ENCODE data around the gene ACBD4.

ACBD4 gene

DNA sequence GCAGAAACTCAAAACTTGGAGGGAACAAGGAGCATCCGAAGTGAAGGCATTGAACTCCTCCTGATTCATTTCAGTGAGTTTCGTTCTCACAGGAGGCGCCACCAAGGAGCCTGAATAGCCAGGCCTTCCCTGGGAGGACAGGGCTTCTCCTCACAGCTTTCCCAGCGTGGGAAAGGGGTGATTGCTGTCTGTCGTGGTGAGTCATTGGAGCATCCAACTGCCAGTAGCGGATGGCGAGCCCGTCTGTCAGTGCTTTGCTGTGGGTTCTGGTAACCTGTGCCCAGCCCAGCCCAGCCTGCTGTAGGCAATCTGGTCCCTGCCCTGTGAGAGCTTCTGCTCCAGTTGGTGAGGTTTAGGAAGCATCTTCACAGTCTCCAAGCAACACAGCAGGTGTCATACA, 31.5 kb upstream of the ACBD4 start:
- TF ChIP-seq, protein P1, sequence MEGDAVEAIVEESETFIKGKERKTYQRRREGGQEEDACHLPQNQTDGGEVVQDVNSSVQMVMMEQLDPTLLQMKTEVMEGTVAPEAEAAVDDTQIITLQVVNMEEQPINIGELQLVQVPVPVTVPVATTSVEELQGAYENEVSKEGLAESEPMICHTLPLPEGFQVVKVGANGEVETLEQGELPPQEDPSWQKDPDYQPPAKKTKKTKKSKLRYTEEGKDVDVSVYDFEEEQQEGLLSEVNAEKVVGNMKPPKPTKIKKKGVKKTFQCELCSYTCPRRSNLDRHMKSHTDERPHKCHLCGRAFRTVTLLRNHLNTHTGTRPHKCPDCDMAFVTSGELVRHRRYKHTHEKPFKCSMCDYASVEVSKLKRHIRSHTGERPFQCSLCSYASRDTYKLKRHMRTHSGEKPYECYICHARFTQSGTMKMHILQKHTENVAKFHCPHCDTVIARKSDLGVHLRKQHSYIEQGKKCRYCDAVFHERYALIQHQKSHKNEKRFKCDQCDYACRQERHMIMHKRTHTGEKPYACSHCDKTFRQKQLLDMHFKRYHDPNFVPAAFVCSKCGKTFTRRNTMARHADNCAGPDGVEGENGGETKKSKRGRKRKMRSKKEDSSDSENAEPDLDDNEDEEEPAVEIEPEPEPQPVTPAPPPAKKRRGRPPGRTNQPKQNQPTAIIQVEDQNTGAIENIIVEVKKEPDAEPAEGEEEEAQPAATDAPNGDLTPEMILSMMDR (IDR thresholded peaks at IDR 0.05; ENCODE audit: control insufficient read depth, extremely low read depth, insufficient read depth): no peak
- no peak overlapping the region for H3K4me3 ChIP-seq (ENCODE audit: low read depth, low read length)
- DNase-seq (ENCODE audit: low read depth): no peak

DNA sequence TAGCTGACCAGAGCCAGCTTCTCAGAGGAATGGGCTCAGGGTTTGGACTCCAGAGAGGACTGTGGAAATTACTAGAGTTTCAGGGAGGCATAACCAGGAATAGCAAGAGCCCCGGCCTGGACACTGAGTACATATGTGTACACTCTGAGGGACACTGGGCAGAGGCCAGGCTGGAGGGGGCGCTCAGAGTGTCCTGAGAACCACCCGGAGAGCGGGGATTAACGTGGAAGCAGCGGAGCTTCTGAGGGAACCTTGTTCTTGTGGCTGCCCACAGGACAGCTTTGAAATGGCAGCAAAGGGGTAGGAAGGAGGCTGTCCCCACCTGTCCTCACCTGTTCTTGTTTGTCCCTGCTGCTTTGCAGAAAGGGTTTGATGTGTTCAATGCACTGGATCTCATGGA, 31.0 kb upstream of the ACBD4 start:
- no peak overlapping the region for H3K4me3 ChIP-seq (ENCODE audit: low read depth, low read length)
- TF ChIP-seq, protein P1 (IDR thresholded peaks at IDR 0.05; ENCODE audit: control insufficient read depth, extremely low read depth, insufficient read depth): no peak
- DNase-seq (ENCODE audit: low read depth): no peak

DNA sequence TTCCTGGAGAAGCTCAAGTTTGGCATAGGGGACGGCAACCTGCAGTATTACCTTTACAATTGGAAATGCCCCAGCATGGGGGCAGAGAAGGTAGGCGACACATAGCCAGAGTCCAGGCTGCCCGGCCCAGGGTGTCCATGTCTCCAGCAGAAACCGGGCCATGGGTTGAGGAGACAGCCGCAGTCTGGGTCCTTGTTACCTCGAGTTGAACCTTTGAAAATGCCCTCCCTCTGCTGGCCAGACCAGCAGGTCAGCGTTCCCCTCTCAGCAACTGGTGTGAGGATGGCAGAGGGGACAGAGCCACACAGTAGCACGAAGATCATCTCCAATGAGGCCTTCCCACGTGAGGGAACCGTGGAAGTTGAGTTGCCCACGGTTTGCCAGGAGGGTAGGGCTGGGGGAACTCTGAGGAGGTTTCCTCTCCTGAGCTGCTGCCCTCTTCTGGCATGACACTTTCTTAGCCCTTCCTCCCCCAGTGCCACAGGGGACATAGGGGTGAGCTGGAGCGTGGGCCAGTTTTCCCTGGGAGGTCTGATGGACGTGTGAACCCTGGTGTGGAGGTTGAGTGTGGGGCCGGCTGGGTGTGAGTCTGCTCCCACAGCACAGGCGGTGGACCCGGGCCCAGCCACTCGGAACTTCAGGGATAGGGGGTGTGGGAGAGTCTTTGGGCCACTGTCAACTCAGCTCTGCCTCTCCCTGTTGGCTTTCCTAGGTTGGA, 30.4 kb upstream of the ACBD4 start:
- H3K4me3 ChIP-seq (ENCODE audit: low read depth, low read length): no peak overlapping the region
- DNase-seq (ENCODE audit: low read depth): no peak
- TF ChIP-seq, protein P1 (IDR thresholded peaks at IDR 0.05; ENCODE audit: control insufficient read depth, extremely low read depth, insufficient read depth): no peak

DNA sequence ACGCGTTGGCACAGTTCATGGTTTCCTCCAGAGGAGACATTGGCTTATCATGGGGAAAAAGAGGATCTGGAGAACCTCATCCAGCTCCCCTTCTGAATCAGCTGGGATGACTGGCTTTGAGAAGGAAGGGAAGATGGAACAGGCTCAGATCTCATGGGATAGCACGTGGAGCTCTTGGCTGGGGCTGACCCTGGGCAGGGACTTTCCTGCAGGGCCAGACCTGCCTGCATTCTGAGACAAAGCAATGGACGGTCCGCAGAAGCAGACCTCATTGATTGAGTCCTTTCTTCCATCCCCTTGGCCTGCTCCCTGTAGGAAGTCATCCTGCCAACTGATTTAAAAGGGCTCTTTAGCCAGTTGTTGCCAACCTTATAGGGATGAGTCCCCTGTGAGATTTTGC, 29.4 kb upstream of the ACBD4 start:
- H3K4me3 ChIP-seq (ENCODE audit: low read depth, low read length): no peak overlapping the region
- no peak for DNase-seq (ENCODE audit: low read depth)
- TF ChIP-seq, protein P1 (IDR thresholded peaks at IDR 0.05; ENCODE audit: control insufficient read depth, extremely low read depth, insufficient read depth): no peak

DNA sequence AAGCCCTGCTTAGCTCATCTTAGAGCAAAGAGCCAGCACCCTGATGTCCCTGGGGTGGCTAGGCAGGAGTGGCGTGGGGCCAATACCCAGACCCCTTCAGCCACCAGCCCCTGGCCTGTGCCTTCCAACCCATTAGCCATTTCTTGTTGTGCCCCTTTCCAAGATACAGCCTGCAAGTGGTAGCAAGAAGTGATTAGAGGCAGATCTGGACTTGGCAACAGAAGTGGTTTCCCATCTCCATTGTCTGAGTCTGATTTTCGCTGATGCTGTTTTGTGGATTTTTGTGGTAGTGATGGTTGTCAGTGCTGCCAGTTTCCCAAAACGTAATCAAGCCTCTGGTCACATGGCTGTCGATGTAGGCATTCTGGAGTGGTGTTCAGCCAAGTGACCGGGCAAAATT, 28.9 kb upstream of the ACBD4 start:
- DNase-seq (ENCODE audit: low read depth): no peak
- TF ChIP-seq, protein P1 (IDR thresholded peaks at IDR 0.05; ENCODE audit: control insufficient read depth, extremely low read depth, insufficient read depth): no peak
- no peak overlapping the region for H3K4me3 ChIP-seq (ENCODE audit: low read depth, low read length)

DNA sequence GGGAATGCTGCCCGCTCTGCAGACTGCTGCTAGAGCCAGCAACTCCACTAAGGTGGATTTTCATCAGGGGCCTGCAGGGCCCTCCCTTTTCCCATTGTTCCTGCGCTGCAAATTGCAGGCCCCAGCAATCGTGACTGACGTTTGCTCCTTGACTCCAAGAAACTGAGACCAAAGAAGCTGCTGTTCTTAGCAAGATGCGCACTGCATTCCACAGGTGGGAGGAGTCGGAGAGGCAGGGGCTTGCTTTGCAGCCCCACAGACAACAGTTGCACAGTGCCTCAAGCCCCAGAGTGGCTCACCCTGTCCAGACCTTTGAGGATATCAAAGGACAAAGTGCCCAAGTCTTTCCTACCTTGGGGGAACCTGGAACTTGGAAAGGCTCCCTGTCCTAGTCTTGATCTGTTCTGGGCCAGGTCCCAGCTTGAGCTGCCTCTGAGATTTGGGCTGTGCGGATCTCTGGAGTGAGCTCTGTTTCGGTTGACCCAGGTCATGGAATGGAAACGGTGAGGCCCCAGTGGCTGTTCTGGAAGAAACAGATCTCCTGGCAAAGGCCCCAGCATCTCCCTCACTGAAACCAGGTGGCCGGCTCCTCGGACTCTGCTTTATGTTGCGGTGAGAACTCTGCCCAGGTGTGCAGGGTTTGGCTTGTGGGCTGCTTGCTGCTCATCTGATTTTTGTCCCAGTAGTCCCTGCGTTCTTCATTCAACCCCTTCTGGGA, 28.0 kb upstream of the ACBD4 start:
- H3K4me3 ChIP-seq (ENCODE audit: low read depth, low read length): no peak overlapping the region
- DNase-seq (ENCODE audit: low read depth): no peak
- TF ChIP-seq, protein P1 (IDR thresholded peaks at IDR 0.05; ENCODE audit: control insufficient read depth, extremely low read depth, insufficient read depth): no peak
